ENCODE measurements around the gene WDFY2.

DNA sequence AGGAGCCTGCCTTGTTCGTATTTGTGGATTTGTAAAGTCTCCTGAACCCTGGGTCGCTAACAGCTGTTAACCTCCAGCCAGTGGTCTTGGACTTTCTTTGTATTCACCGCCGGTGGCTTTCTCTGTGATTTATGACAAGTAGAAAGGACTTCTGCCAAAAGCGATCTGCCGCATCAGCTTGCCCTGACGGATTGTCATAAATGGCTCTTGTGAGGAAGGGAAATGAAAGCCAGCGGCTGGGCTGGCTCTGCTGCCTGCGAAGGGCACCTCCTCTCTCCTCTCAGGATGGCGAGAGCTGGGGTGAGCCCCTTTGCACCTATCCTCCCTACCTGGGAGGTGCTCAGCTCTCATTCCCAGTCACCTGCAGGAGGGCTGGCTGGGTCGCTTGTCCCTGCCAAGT is 194.1 kb downstream of the WDFY2 start:
- TF ChIP-seq, protein P1, sequence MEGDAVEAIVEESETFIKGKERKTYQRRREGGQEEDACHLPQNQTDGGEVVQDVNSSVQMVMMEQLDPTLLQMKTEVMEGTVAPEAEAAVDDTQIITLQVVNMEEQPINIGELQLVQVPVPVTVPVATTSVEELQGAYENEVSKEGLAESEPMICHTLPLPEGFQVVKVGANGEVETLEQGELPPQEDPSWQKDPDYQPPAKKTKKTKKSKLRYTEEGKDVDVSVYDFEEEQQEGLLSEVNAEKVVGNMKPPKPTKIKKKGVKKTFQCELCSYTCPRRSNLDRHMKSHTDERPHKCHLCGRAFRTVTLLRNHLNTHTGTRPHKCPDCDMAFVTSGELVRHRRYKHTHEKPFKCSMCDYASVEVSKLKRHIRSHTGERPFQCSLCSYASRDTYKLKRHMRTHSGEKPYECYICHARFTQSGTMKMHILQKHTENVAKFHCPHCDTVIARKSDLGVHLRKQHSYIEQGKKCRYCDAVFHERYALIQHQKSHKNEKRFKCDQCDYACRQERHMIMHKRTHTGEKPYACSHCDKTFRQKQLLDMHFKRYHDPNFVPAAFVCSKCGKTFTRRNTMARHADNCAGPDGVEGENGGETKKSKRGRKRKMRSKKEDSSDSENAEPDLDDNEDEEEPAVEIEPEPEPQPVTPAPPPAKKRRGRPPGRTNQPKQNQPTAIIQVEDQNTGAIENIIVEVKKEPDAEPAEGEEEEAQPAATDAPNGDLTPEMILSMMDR (IDR thresholded peaks at IDR 0.05), result no peak
- TF ChIP-seq POLR2A (IDR thresholded peaks at IDR 0.05), result no peak
